HG03108 (cell line): ENCODE measurements around the gene XPA.
A peak's percentile ranks its signal among the peaks of the same experiment; 100 is the strongest.
"Not testable (repeated sequence)": the region's sequence is repeated elsewhere in the genome, so short reads cannot be mapped to it uniquely, and the experiment has no call there.

Source experiments
- ATAC-seq: cut with Tn5 transposase; IDR thresholded peaks from one replicate; pipeline ENCODE4 v1.9.1; 2021; ENCODE audit warnings: moderate library complexity; ENCODE audit not compliant: unreplicated experiment

Gene XPA

GRCh38 chr9:97696803-97697601 lies at the start of gene XPA:
XPA (minus strand) TSS chr9:97697340; CDS start chr9:97697292, 48 bp downstream.
- ATAC-seq = peak; percentile 93

DNA sequence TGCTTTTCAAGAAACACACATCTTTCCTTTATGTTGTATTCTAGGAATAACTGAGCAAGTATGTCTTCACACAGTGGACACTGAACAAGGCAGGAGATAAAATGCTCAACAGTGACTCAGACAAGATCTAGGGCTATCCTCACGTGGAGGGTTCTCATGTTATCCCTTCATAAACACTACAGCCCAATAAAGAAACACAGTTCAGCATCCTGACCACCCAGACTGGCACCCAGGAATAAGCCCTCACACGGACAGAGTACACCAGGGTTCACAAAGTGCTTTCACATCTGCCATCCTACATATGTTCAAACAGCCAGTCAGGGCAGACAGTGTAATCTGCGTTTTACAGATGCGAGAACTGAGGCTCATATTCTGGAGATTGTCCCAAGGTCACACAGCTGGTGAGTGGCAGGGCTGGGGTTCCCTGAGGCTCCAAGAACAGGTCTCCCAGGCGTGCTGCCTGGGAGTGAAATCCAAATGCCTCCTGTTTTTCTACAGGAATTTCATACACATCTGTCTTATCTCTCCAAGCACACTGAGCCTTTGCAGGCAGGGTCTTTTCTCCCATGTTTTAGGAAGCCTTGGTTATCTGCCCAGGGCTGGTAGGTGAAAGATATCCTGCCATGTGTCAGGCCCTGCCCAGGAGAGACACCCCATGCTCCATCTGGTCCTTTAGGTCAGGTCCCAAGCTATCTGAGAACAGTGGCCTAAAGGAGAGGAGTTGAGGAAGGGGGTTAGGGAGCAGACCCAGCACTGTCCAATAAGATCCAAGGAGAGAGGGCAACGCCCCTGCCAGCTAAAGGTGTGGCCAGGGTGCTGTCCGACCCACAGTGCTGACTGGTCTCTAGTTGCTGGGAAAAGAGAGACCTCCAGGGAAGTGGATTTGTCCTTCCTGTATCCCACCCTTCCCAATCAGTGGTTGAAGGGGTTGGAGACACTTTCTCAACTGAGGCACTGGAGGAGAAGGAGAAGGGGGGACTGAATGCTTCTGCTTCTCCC lies 47.9 kb upstream of the XPA start:
- ATAC-seq = no peak

- not testable (repeated sequence) for ATAC-seq
Measured at GRCh38 chr9:97744025-97744424, 46.9 kb upstream of the XPA start.

DNA sequence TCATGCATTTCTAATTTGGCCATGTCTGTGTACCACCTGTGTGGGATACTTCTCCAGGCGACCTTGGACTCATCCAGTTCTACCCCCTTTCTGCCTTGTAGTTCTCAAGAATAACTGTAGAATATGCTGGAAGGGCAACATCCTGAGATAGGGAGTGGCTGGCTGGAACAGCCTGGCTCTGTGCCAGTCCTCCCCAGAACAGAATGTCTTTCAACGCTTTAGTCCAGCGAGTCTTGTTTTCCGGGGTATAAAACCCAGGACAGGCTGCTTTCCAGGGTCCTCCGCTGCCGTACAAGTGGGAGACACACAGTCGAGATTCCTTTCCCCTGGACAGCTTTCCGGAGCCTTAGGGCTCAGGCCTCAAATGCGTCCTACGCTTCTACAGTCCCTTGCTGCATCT lies 45.4 kb upstream of the XPA start:
- ATAC-seq = no peak

DNA sequence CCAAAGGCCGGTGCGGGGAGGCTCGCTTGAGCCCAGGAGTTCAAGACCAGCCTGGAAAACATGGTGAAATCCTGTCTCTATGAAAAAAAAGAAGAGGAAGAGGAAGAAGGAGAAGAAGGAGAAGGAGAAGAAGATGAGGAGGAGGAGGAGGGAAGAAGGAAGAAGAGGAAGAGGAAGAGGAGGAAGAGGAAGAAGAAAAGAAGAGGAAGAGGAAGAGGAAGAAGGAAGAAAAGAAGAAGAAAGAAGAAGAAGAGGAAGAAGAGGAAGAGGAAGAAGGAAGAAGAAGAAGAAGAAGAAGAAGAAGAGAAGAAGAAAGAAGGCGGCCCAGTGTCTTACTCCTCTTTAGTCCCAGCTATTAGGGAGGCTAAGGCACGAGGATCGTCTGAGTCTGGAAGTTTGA lies 44.8 kb upstream of the XPA start:
- ATAC-seq = no peak

DNA sequence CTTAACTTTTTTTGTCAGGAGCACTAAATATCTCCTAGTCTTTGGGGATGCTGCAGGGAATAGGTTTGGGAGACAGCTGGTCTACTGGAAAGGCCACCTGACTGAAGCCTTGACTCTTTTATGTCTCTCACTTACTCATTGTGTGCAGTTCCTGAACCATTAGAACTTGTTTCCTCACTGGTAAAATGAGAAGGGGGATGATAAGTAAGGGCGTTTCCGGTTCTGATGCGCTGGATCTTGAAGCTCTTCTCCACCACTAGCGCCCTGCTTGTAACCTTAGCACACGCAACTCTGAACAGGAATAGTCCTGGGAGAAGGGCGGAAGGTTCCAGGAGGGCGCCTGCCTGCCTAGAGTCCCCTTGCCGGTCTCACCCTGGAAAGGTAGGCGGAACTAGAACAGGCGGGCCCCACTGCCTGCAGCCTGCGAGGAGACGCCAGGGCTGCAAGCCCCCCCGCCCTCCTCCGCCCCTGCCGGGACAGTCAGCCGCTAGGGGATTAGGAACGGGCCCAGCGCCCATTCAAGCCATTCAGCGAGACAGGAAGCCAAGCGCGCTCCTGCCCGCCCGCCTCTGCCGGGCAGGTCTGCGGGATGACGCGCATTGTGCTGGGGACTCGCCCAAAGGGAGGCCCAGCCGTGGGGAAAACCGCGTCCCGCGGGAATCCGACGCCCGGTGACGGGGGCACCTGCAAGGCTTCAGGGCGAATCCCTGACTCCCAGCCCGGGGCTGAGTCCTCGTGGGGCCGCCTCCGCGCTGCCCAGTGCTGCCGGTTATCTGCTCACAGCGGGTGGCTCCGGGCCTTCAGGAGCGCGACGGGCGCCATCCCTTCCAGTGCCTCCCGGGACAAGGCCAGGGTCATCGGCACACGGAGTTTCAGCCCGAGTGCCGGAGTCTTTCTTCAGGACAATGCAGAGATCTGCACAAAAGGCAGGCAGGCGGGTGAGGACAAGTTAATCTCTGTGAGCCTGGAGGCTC lies 44.0 kb upstream of the XPA start:
- ATAC-seq = no peak

DNA sequence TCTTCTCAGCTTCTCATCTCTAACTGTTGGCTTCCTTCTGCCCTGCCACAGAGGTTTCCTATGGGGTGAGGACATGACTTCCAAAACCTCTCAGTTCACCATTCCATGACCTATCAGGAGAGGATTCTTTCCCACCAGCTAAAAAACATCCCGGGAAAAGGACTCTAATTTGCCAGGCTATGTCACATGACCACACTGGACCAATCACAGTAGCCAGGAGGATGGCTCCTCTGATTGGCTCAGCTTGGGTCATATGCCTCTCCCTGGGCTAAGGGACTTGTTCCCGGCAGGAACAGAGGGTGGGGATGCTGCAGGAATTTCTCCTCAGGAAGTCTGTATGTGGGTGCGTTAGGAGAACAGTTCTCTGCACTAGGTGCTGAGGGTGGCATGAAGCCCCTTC lies 40.3 kb upstream of the XPA start:
- no peak for ATAC-seq

GRCh38 chr9:97735070-97735600 lies 38.0 kb upstream of the XPA start:
- ATAC-seq = no peak

- ATAC-seq = no peak
Measured at GRCh38 chr9:97726716-97727115, 29.6 kb upstream of the XPA start.

DNA sequence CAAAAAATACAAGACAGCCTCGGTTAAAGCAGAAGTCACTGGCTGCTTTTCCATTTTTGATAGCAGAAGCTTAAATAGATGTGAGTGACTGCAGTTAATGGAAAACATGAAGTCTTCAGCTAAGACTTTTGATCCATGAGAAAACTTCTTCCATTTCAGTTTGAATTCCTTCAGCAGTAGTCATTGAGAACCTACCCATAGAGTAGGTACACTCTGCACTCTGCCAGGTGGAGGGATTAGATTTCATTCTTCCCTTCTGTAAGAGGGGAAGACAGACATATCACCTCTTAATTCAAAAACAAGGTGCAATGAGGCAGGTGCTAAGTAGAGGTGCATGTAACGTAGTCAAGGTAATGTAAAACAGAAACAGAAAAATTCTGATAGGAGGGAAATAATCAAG lies 26.7 kb upstream of the XPA start:
- ATAC-seq = no peak

- no peak for ATAC-seq
Measured at GRCh38 chr9:97722331-97722730, 25.2 kb upstream of the XPA start.

GRCh38 chr9:97721396-97721795 lies 24.3 kb upstream of the XPA start:
- no peak for ATAC-seq

DNA sequence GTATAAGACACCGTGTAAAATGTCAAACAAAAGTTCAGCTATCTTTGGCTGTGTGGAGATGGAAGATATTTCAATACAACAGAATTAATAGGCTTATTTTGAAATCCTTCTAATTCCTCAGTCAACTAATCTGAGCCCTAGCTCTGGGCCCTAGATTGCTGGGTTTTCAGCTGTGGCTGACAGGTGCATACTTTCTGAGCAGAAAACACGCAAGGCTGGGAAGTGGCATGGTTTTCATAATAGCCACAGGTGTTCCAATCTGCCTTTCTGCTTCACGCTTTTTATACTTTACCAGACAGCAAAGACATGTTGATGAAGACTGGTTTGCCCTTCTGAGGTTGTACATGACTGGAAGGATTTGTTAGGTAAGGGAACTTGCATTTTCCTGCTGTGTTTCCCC lies 20.7 kb upstream of the XPA start:
- no peak for ATAC-seq

DNA sequence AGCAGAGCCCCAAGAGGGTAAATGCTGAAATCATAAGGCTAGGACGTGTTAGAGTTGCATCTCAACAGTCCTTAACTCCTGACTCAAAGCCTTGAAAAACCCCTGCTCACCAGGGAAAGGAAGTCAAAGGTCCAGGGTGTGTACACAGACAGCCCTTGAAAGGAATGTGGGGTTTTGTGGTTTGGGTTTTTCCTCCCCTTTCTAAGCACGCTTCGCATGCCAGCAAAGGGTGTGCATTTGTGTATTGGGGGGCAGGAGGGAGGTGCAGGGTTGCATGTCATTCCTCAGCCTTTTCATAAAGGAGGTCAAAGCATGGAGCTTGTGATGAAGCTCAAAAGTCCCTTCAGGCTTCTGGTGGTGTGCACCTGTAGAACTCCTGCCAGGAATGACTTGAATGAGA lies 17.3 kb upstream of the XPA start:
- ATAC-seq = no peak

DNA sequence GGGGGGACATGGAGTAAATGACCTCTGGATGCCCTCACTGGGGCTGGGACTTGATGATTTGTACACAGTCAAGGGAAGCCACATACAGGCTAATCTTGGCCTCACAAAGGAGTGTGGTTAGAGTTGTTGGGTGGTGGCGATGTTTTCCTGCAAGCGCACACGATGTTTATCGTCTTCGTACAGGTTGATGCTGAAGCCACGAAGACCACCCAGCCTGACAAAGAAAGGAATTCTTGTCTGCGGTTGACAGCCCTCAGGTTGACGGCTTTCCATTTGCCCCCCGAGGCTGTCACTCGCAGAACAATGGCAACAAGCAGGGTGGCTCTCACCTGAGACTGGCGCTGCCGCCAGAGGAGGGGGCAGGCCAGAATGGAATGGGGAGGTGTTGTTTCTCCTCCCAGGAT lies 14.1 kb upstream of the XPA start:
- no peak for ATAC-seq

DNA sequence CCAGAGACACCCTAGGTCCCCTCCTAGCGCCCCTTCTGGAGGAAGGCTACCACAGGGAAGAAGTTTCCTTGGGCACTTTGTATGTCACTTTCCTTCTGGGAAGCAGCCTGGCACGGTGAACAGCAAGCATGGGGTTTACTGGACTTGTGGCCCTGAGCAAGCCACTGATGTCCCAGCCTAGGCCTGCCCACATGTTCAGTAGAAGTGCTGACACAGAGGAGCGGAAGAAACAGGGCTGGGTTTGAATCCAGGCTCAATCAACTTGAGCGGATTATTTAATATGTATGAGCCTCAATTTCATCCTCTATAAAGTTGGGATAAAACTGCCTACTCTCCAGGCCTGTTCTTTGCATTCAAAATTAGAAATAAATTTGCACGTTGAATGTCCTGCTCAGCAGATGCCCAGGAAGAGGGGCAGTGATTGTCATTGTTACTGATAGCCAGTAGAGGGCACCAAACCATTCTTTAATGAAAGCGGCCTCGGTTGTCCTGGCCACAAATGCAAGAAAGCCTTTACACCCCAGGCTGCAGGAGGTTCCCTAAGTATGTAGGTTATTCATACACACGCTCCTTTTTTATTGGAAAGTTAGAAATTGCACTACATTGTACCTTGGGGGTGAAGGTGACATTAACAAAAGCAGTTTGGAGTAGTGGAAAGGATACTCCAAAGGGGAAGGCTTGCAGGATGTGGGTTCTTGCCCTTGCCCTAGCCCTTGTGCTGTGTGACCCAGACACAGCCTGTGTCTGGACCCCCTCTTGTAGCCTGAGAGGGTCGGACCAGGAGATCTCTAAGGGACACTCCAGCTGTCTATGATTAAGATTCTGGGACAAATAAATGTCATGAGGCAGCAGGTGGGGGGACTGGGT lies 13.4 kb upstream of the XPA start:
- no peak for ATAC-seq

DNA sequence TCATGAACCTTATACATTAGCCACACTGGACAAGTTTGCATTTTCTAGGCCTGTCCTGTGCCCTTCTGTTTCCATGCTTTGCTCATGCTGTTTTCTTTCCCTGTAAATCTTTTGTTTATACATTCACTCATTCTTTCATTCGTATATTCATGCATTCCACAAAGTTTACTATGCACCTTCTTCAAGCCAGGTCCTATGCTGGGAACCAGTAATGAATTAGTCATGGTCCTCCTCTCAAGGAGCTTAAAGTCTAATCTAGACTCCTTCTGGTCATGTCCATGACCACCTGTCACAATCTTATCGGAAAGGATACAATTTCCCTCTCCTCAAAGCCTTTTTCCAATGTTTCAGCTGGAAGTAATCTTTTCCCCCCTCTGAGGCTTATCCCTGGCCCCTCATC lies 9.1 kb upstream of the XPA start:
- no peak for ATAC-seq

GRCh38 chr9:97705354-97705950 lies 8.3 kb upstream of the XPA start:
- ATAC-seq = no peak

- ATAC-seq = no peak
Measured at GRCh38 chr9:97704851-97705250, 7.7 kb upstream of the XPA start.
